OCI-LY7 (cell line): ENCODE data around the gene PODXL2. TPM values are rescaled to one million over a fixed set of nuclear protein-coding genes. Genes with fewer than 3 reads are reported as not detected.

Experiments
- BruUV-seq: library from RNA; stranded (reverse); fragments of 400-500 nt; replicated peaks from 2 replicates; lab custom pipeline; 2021; lab: Mats Ljungman, UMichigan
- CTCF ChIA-PET: fragments of 300-600 bp; sonication (Branson Sonifier 250); formaldehyde crosslinking; loops from one replicate; lab custom pipeline; 2022; ENCODE audit warnings: antibody characterized with exemption; ENCODE audit not compliant: unreplicated experiment; lab: Charles Lee
- POLR2A ChIA-PET: fragments of 300-600 bp; sonication (Branson Sonifier 250); formaldehyde crosslinking; loops from one replicate; lab custom pipeline; 2022; ENCODE audit warnings: antibody characterized with exemption; lab: Charles Lee
- DNase-seq: peaks from one replicate; pipeline ENCODE4 v3.0.0-alpha.2; 2015; ENCODE audit warnings: low spot score
- H2AFZ ChIP-seq: fragments of 200-600 bp; sonication (generic), shearing (Covaris generic); 2 replicates; pipeline ENCODE4 v1.6.1; 2014; ENCODE audit warnings: mild to moderate bottlenecking, antibody characterized with exemption, low read length, moderate library complexity
- H3K27ac ChIP-seq: fragments of 200-600 bp; sonication (generic); 2 replicates; pipeline ENCODE4 v1.5.1; 2014; ENCODE audit warnings: mixed run types, low read depth, mild to moderate bottlenecking, moderate library complexity, low read length, inconsistent platforms; ENCODE audit not compliant: poor library complexity, severe bottlenecking
- H3K36me3 ChIP-seq: fragments of 200-600 bp; sonication (generic); 2 replicates; pipeline ENCODE4 v1.6.1; 2014; ENCODE audit warnings: mild to moderate bottlenecking, antibody characterized with exemption, low read length, moderate library complexity, mixed read lengths; ENCODE audit not compliant: insufficient read depth
- H3K4me1 ChIP-seq: fragments of 200-600 bp; sonication (generic); 2 replicates; pipeline ENCODE4 v1.5.1; 2014; ENCODE audit warnings: mild to moderate bottlenecking, low read length; ENCODE audit not compliant: insufficient read depth, poor library complexity, severe bottlenecking
- H3K4me2 ChIP-seq: fragments of 200-600 bp; sonication (generic); 2 replicates; pipeline ENCODE4 v1.6.1; 2014; ENCODE audit warnings: mild to moderate bottlenecking, low read length
- H3K4me3 ChIP-seq: fragments of 200-600 bp; sonication (generic); 2 replicates; pipeline ENCODE4 v1.5.1; 2014; ENCODE audit warnings: mild to moderate bottlenecking, low read depth, low read length; ENCODE audit not compliant: poor library complexity, severe bottlenecking
- H3K79me2 ChIP-seq: fragments of 200-600 bp; sonication (generic); 2 replicates; pipeline ENCODE4 v1.6.1; 2016; ENCODE audit warnings: low read depth, mild to moderate bottlenecking, low read length, moderate library complexity, mixed read lengths; ENCODE audit not compliant: insufficient read depth
- H3K9me2 ChIP-seq: fragments of 200-600 bp; sonication (generic); 2 replicates; pipeline ENCODE4 v1.6.1; 2016; ENCODE audit warnings: mild to moderate bottlenecking, low read length, mixed read lengths; ENCODE audit not compliant: insufficient read depth
- H3K9me3 ChIP-seq: fragments of 200-600 bp; sonication (generic); 2 replicates; pipeline ENCODE4 v1.6.1; 2014; ENCODE audit warnings: mild to moderate bottlenecking, mixed run types, low read length, mixed read lengths
- H4K20me1 ChIP-seq: fragments of 200-600 bp; sonication (generic); 2 replicates; pipeline ENCODE4 v1.6.1; 2014; ENCODE audit warnings: mild to moderate bottlenecking, antibody characterized with exemption, low read length, moderate library complexity, mixed read lengths; ENCODE audit not compliant: insufficient read depth
- CTCF ChIP-seq: fragments of 200-600 bp; sonication (generic); conservative IDR thresholded peaks from 2 replicates; pipeline ENCODE4 v1.5.1; 2014; ENCODE audit warnings: mild to moderate bottlenecking, antibody characterized with exemption, low read length, moderate library complexity, mixed read lengths
- EZH2phosphoT487 ChIP-seq: fragments of 200-600 bp; sonication (generic); IDR thresholded peaks from 2 replicates; pipeline ENCODE4 v1.6.1; 2018; ENCODE audit warnings: low read depth, borderline replicate concordance, mild to moderate bottlenecking, mixed run types, antibody characterized with exemption, low read length, moderate library complexity, mixed read lengths
- intact Hi-C: fragments of 100-400 bp; cut with micrococcal nuclease; formaldehyde crosslinking; loops from one replicate; pipeline ENCODE4 v1.10.0; 2022; ENCODE audit not compliant: unreplicated experiment
- total RNA-seq, 2 experiments: library from RNA; depleted of rRNA in 1 of 2; stranded (reverse); fragments of >200 nt in 1 of 2; shearing (Covaris generic) in 1 of 2; gene quantifications; 2 replicates each; pipeline ENCODE4 v1.2.3, GENCODE V29; 2014 to 2022

PODXL2 gene
- total RNA-seq, 2 experiments from 2014 or later = 16.1 to 29.4 TPM

DNA sequence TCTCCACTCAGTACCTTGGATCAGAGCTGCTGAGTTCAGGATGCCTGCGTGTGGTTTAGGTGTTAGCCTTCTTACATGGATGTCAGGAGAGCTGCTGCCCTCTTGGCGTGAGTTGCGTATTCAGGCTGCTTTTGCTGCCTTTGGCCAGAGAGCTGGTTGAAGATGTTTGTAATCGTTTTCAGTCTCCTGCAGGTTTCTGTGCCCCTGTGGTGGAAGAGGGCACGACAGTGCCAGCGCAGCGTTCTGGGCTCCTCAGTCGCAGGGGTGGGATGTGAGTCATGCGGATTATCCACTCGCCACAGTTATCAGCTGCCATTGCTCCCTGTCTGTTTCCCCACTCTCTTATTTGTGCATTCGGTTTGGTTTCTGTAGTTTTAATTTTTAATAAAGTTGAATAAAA lies 7.0 kb upstream of the PODXL2 start:
- Histone ChIP-seq H3K4me3 (no peak overlapping the region), H3K27ac (no peak overlapping the region), H2AFZ (no peak overlapping the region), H4K20me1 (no peaks in the 10 kb centered on the region), H3K79me2 (no peaks in the 10 kb centered on the region), H3K4me2 (no peak overlapping the region), H3K9me3 (no peaks in the 10 kb centered on the region), H3K36me3 (peaks cover 60% of the 10 kb centered on the region), H3K4me1 (no peaks in the 10 kb centered on the region), H3K9me2 (no peaks in the 10 kb centered on the region)
- ChIA-PET CTCF (no interaction called here), POLR2A (no interaction called here)
- intact Hi-C loops = no loop called here
- no TSS peak for BruUV-seq
- TF ChIP-seq EZH2phosphoT487 (no peak), CTCF (no peak)
- no peak for DNase-seq

DNA sequence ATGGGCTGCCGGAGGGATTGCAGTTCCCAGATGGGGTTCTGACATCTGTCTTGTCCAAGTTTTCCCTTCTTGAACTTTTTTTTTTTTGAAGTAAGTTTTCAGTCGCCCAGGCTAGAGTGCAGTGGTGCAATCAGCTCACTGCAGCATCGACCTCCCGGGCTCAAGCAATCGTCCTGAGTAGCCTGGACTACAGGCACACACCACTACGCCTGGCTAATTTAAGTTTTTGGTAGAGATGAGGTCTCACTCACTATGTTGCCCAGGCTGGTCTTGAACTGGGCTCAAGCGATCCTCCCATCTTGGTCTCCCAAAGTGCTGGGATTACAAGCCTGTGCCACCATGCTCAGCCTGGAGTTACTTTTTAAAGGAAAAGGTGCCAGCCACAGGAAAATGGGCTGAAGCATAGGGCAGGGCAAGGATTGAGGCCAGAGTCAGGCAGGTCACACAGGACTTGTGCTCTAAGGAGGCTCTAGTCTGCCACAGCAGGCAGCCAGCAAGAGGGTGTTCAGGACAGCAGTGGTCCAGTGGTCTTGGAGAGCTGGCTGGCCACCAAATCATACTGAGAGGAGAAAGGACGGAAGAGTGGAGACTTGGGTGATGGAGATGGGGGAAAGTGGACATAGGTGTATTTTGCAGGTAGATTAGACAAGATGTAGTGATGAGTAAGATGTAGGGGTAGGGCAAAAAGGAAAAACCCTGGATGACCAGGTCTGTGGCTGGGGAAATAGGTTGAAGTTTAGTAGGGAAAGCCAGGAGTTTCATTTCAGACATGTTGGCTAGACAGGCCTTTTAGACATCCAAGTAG lies 6.0 kb upstream of the PODXL2 start:
- CTCF ChIA-PET = no interaction called here
- Histone ChIP-seq H3K4me3 (no peak overlapping the region), H3K4me1 (no peaks in the 10 kb centered on the region)

More for the DNA sequence above, 6.0 kb upstream of the PODXL2 start:
- no TSS peak for BruUV-seq
- no peak for DNase-seq
- Histone ChIP-seq H3K79me2 (no peaks in the 10 kb centered on the region), H3K27ac (no peak overlapping the region), H4K20me1 (no peaks in the 10 kb centered on the region), H2AFZ (no peak overlapping the region), H3K9me3 (no peaks in the 10 kb centered on the region), H3K9me2 (no peaks in the 10 kb centered on the region), H3K4me2 (no peak overlapping the region), H3K36me3 (peaks cover 50% of the 10 kb centered on the region)
- intact Hi-C loops = no loop called here
- POLR2A ChIA-PET = interaction anchor here (0.6 kb wide), 1 partner anchor 14 kb away, joined by 4 read pairs; no protein-coding TSS in a partner anchor
- no peak for TF ChIP-seq CTCF
- TF ChIP-seq EZH2phosphoT487 = no peak
